ENCODE results near the gene PRDX6. TPM values are rescaled to one million over a fixed set of nuclear protein-coding genes. Genes with fewer than 3 reads are reported as not detected.

Gene PRDX6
- total RNA-seq (2014; rRNA removed; shearing (Covaris generic)), result 250 and 271 TPM in 2 replicates

GRCh38 chr1:173477286-173478093 lies at the start of gene PRDX6:
TSS of gene PRDX6 (plus strand) at chr1:173477335. CDS start at chr1:173477398, 63 bp downstream.

Other genes with a start within 250 kb of the PRDX6 start
- 0.41 TPM in 1 of 2 replicates, not detected in the other for gene SLC9C2, start 125.7 kb downstream of the PRDX6 start, total RNA-seq (2014; rRNA removed; shearing (Covaris generic))
- gene TEX50, start 158.0 kb downstream of the PRDX6 start, total RNA-seq (2014; rRNA removed; shearing (Covaris generic)), result not detected in 2 replicates
- 0.45 and 0.61 TPM in 2 replicates for gene ANKRD45, start 192.5 kb downstream of the PRDX6 start, total RNA-seq (2014; rRNA removed; shearing (Covaris generic))
- gene KLHL20, start 237.6 kb downstream of the PRDX6 start, total RNA-seq (2014; rRNA removed; shearing (Covaris generic)), result 16.1 and 20.9 TPM in 2 replicates